GM20000 (cell line): ENCODE measurements around the gene TSHZ2.

ENCODE experiments used
- DNase-seq: peaks from one replicate; pipeline ENCODE4 v3.0.0; 2012; ENCODE audit warnings: low spot score
- TF ChIP-seq, protein P1 (sequence below): IDR thresholded peaks from 2 replicates; pipeline ENCODE4 v1.5.1; 2012; ENCODE audit warnings: mild to moderate bottlenecking, control low read depth; ENCODE audit errors: extremely low read depth, missing control alignments

TSHZ2 gene

DNA sequence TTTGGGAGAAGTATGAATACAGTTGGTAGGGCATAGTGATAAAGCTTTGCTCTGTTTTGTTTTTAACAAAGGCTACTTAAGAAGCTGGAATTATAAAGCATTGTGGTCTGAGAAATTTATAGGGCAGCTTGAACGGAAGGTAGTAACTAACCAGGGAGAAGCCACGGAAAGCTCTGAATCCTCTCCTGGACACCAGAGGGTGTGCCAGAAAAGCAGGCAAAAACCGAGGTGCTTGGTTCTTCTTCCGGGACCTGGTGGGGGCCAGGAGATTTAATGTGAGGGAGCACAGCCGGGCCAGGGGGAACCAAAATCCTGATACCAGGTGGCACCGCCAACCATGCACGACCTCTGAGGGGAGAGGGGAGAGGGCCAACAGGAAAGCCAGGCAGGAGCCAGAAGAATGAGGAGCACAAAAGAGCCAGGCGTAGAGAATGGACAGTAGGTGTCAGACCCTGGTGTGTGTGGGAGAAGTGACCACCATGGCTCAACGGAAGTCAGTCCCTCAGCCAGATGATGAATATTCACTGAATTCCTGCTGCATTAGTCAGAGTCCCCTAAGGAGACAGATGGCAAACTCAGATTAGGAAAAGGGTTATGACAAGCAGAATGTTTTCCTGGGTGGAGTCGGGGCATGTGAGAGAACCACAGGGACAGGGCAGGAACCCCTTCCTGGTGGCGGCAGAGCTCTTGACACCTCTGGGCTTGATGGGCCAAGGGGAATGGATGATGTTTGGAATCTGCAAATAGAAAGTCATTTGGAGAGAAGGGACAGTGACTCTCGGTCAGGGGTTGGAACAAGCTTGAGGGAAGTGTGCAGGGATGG lies 359.2 kb downstream of the TSHZ2 start:
- TF ChIP-seq, protein P1, sequence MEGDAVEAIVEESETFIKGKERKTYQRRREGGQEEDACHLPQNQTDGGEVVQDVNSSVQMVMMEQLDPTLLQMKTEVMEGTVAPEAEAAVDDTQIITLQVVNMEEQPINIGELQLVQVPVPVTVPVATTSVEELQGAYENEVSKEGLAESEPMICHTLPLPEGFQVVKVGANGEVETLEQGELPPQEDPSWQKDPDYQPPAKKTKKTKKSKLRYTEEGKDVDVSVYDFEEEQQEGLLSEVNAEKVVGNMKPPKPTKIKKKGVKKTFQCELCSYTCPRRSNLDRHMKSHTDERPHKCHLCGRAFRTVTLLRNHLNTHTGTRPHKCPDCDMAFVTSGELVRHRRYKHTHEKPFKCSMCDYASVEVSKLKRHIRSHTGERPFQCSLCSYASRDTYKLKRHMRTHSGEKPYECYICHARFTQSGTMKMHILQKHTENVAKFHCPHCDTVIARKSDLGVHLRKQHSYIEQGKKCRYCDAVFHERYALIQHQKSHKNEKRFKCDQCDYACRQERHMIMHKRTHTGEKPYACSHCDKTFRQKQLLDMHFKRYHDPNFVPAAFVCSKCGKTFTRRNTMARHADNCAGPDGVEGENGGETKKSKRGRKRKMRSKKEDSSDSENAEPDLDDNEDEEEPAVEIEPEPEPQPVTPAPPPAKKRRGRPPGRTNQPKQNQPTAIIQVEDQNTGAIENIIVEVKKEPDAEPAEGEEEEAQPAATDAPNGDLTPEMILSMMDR: no peak
- DNase-seq: no peak

DNA sequence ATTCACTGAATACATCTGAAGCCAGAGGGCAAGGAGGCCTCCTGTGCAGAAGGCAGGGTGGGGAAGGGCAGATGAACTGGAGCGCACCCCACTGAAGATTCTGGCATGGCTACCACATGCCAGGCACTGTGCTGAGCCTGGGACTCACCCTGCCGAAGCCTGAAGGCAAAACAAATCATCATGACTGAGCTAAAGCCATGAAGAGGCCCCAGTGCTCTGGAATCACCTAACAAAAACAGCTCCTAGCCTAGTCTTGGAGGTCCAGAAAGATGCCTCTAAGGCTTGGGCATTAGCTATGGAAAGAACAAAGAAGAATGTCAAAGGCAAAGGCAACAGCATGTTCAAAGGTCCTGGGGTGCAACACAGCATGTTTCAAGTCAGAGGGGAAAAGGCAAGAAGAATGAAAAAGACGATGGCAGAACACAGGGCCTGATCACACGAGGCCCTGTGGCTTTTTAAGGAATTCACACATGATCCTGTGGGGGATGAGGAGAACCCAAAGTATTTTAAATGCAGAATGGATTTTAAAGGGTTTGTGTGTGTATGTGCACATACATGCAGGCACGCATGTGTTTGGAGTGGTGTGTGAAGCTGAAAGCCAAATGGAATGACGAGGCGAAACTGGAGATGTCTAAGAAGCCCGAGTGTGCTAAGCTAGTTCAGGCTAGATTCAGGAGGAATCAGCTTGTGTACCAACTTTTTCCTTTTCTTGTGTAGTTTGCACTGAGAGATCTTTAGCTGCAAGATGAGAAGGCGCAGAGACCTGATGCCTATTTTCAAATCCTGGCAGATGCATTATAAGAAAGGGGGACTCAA lies 360.1 kb downstream of the TSHZ2 start:
- TF ChIP-seq, protein P1: no peak
- DNase-seq: no peak

DNA sequence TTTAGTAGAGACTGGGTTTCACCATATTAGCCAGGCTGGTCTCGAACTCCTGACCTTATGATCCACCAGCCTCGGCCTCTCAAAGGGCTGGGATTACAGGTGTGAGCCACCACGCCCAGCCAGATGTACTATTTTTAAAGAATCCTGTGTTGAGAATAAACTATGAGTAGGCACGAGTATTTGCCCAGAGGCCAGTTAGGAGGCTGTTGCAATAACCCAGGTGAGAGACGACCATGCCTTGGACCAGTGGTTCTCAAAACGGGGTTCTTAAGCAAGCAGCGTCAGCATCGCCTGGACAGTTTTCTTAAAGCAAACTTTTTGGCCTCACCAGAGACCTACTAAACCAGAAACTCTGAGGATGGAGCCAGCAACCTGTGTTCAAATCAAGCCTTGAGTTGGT lies 362.7 kb downstream of the TSHZ2 start:
- DNase-seq: no peak
- TF ChIP-seq, protein P1: no peak

DNA sequence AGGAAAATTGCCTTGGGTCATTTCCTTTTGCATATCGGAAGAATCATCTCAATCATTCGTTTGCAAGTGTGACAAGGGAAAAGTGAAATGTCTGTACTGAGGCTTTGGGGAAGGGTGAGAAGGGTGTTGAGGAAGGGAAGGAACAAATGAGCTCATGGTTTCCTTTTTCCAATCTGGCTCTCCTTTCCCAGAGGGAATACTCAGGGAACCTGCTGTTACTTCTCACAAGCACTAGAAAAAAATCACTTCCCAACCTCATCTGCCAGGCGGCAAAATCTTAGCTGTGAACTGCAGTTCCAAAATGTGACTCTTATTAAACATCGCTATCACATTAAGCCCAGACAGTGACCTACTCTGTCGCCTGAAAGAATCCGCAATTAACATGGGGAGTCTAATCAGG lies 363.4 kb downstream of the TSHZ2 start:
- TF ChIP-seq, protein P1: no peak
- DNase-seq: no peak

DNA sequence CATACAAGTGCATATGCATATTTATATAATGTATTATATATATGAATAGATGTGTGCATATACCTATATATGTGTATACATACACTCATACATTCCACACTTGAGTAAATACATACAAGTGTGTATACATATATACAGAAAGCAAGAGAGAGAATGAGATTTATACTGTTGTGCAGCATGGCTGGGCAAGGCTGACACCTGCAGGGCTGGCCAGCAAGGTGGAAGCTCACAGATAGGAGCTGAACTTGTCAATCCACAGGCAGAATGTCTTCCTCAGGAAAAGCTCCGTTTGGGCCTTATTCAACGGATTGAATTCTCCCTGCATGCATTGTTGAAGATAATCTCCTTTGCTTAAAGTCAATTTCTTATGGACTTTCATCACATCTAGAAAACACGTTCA lies 364.7 kb downstream of the TSHZ2 start:
- DNase-seq: no peak
- TF ChIP-seq, protein P1: no peak

DNA sequence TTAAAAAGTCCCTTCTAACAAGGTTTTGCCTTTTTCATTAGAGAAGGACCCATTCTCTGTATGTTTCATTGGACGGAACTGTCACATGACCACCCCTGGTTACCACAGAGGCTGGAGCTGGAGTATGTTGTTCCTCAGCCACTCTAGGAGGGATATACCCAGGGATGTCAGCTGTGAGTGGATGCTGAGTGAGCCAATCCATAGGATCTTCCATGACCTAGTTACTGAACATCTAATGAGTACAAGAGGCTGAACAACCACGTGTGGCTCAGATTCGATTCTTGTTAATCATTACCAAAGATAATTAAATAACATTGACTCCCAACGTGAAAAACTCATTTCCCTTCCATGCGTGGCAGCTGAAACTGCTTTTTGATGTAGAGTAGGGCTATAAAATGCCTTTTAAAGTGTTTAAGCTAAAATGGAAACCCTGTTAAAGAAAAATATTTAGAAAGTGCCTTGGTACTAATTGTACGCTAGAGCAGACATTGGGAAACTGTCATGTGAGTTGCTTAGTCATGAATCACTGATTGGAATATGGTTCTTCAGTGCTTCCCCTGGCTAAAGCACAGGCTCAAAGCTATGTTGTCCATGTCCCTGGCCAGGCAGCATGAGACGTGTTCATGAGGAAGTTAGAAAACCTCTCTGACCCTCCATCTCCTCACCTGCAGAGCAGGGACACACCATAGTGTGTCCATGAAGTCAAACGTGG lies 365.4 kb downstream of the TSHZ2 start:
- TF ChIP-seq, protein P1: no peak
- no peak for DNase-seq
